Activated B cell treated with CpG ODN at 0.5 μM for 24 hours (primary cell): ENCODE results near the gene MAP2K4. TPM values are rescaled to one million over a fixed set of nuclear protein-coding genes. Genes with fewer than 3 reads are reported as not detected.
A peak's percentile ranks its signal among the peaks of the same experiment; 100 is the strongest.

Experiments used
- ATAC-seq: fragments of 200-7000 bp; cut with Tn5 transposase; one replicate; pipeline ENCODE4 v1.10.0; 2021; ENCODE audit warnings: low read depth, mild to moderate bottlenecking, moderate library complexity
- CTCF ChIA-PET: fragments of 350-600 bp; sonication (Branson Sonifier 250); formaldehyde crosslinking; loops from one replicate; lab custom pipeline; 2021; ENCODE audit warnings: antibody characterized with exemption; lab: Charles Lee
- POLR2A ChIA-PET: fragments of 350-600 bp; sonication (Branson Sonifier 250); formaldehyde crosslinking; loops from one replicate; lab custom pipeline; 2021; ENCODE audit warnings: antibody characterized with exemption; lab: Charles Lee
- DNase-seq: peaks from one replicate; pipeline ENCODE4 v3.0.0; 2022
- H3K27ac Mint-ChIP-seq: one replicate; pipeline ENCODE4 v1.8.0; 2020; ENCODE audit warnings: mixed read lengths
- H3K27me3 Mint-ChIP-seq: one replicate; pipeline ENCODE4 v1.8.0; 2021; ENCODE audit warnings: mixed read lengths
- H3K36me3 Mint-ChIP-seq: one replicate; pipeline ENCODE4 v1.8.0; 2021; ENCODE audit warnings: low read depth, mixed read lengths
- H3K4me1 Mint-ChIP-seq: one replicate; pipeline ENCODE4 v1.8.0; 2021; ENCODE audit warnings: mixed read lengths
- H3K4me3 Mint-ChIP-seq: one replicate; pipeline ENCODE4 v1.8.0; 2020; ENCODE audit warnings: mild to moderate bottlenecking, mixed read lengths
- H3K9me3 Mint-ChIP-seq: one replicate; pipeline ENCODE4 v1.8.0; 2020; ENCODE audit warnings: mixed read lengths
- CTCF ChIP-seq: fragments of 200-600 bp; IDR thresholded peaks from one replicate; pipeline ENCODE4 v1.8.0; 2022; ENCODE audit warnings: antibody characterized with exemption, mild to moderate bottlenecking
- intact Hi-C: fragments of 100-400 bp; cut with micrococcal nuclease; formaldehyde crosslinking; loops from one replicate; pipeline ENCODE4 v1.15.1; 2024
- total RNA-seq: library from RNA; stranded (reverse); gene quantifications from 2 replicates; pipeline ENCODE4 v1.2.3, GENCODE V29; 2022

The MAP2K4 gene
- total RNA-seq, 1 donor from 2014 or later, result 32.9 TPM

GRCh38 chr17:12089809-12090384 lies 69.2 kb downstream of the MAP2K4 start:
- Mint-ChIP-seq H3K36me3 (peaks cover 48% of the 10 kb centered on the region), H3K27ac (no peak overlapping the region), H3K4me1 (peaks cover 5% of the 10 kb centered on the region), H3K27me3 (no peaks in the 10 kb centered on the region), H3K9me3 (no peaks in the 10 kb centered on the region), H3K4me3 (no peak overlapping the region)
- POLR2A ChIA-PET, result no interaction called here
- CTCF ChIA-PET, result no interaction called here
- ATAC-seq, result no peak
- no peak for DNase-seq
- intact Hi-C loops, result no loop called here
- no peak for TF ChIP-seq CTCF

- intact Hi-C loops, result no loop called here
- ATAC-seq, result no peak
- Mint-ChIP-seq H3K9me3 (no peaks in the 10 kb centered on the region), H3K4me3 (no peak overlapping the region), H3K27ac (no peak overlapping the region), H3K36me3 (peaks cover 42% of the 10 kb centered on the region), H3K27me3 (no peaks in the 10 kb centered on the region), H3K4me1 (peaks cover 15% of the 10 kb centered on the region)
- no peak for TF ChIP-seq CTCF
- POLR2A ChIA-PET, result no interaction called here
- DNase-seq, result no peak
- CTCF ChIA-PET, result no interaction called here
These were observed 73.7 kb downstream of the MAP2K4 start for GRCh38 chr17:12094336-12094735.

DNA sequence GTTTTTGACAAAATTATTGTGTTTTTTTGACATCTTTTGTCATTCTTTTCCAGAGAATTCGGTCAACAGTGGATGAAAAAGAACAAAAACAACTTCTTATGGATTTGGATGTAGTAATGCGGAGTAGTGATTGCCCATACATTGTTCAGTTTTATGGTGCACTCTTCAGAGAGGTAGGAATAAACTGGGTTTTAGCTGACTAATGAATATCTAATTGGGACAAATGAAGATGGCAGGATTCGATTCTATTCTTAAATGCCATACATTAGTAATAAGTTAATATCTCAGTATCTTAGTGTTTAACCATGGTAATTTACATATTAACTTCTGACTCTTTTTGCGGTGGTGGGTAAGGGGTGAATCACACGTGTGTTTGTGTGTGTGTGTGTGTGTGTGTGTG lies 74.8 kb downstream of the MAP2K4 start:
- POLR2A ChIA-PET, result interaction anchor here (1.7 kb wide), 1 partner anchor 98 kb away, joined by 6 read pairs; the partner anchor contains the start of gene ZNF18

GRCh38 chr17:12097326-12097725 lies 76.6 kb downstream of the MAP2K4 start:
- Mint-ChIP-seq H3K27ac (no peak overlapping the region), H3K36me3 (peaks cover 43% of the 10 kb centered on the region), H3K4me3 (no peak overlapping the region), H3K27me3 (no peaks in the 10 kb centered on the region), H3K4me1 (peaks cover 15% of the 10 kb centered on the region), H3K9me3 (no peaks in the 10 kb centered on the region)
- CTCF ChIA-PET, result no interaction called here
- ATAC-seq, result no peak
- POLR2A ChIA-PET, result interaction anchor here (1.7 kb wide), 1 partner anchor 100 kb away, joined by 6 read pairs; the partner anchor contains the start of gene ZNF18
- no peak for TF ChIP-seq CTCF
- intact Hi-C loops, result no loop called here
- DNase-seq, result no peak

More for the DNA sequence above, 74.8 kb downstream of the MAP2K4 start:
- H3K9me3 Mint-ChIP-seq, result no peaks in the 10 kb centered on the region
- ATAC-seq, result no peak
- H3K27me3 Mint-ChIP-seq, result no peaks in the 10 kb centered on the region
- H3K4me1 Mint-ChIP-seq, result peaks cover 15% of the 10 kb centered on the region
- H3K4me3 Mint-ChIP-seq, result no peak overlapping the region
- no peak overlapping the region for H3K27ac Mint-ChIP-seq
- TF ChIP-seq CTCF, result no peak
- no peak for DNase-seq
- H3K36me3 Mint-ChIP-seq, result peaks cover 39% of the 10 kb centered on the region
- CTCF ChIA-PET, result no interaction called here
- intact Hi-C loops, result no loop called here

DNA sequence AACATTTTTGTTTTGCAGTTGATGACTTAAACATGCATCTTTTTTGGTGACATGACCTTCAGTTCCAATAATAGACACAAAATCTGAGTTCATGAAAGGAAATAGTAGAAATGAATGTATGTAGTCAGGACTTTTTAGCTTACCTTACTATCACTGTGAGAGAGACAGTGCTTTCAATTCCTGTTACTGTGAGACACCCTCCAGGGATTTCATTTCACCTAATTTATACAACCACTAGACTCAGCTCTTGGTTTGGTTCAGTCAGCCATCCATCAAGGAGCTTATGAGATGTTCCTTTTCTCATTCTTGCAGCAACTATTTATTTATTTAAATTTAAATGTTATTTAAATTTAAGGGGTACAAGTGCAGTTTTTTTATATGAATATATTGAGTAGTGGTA lies 77.9 kb downstream of the MAP2K4 start:
- no peak for TF ChIP-seq CTCF
- ATAC-seq, result peak; percentile 100
- DNase-seq, result no peak
- Mint-ChIP-seq H3K4me3 (no peak overlapping the region), H3K36me3 (peaks cover 47% of the 10 kb centered on the region), H3K9me3 (no peaks in the 10 kb centered on the region), H3K4me1 (peaks cover 15% of the 10 kb centered on the region), H3K27me3 (no peaks in the 10 kb centered on the region), H3K27ac (no peak overlapping the region)
- POLR2A ChIA-PET, result interaction anchor here (0.7 to 1.6 kb wide), 4 partner anchors 14 to 102 kb away, joined by 3 to 19 read pairs (median 5); partner anchors contain the start of gene ZNF18
- CTCF ChIA-PET, result no interaction called here
- intact Hi-C loops, result loop anchor here (1.0 kb wide), 1 partner anchor 101 kb away; the partner anchor contains the start of gene ZNF18
